HEK293T (cell line): ENCODE data around the gene RASGRP4.

Experiments used
- CTCF ChIA-PET: fragments of 350-600 bp; formaldehyde crosslinking; extraction: SDS; loops from one replicate; lab custom pipeline; 2021; ENCODE audit warnings: antibody characterized with exemption, inconsistent platforms; lab: Yijun Ruan, JAX
- POLR2A ChIA-PET: fragments of 350-600 bp; formaldehyde crosslinking; extraction: SDS; loops from one replicate; lab custom pipeline; 2020; ENCODE audit warnings: antibody characterized with exemption, inconsistent platforms; lab: Yijun Ruan, JAX
- DNase-seq: peaks from one replicate; pipeline ENCODE4 v3.0.0; 2012; ENCODE audit warnings: mixed read lengths; ENCODE audit errors: extremely low spot score
- ARNT ChIP-seq: fragments of 450-650 bp; IDR thresholded peaks from 2 replicates; pipeline ENCODE4 v1.6.1; 2017; ENCODE audit warnings: mild to moderate bottlenecking
- BHLHE40 ChIP-seq: fragments of 450-650 bp; IDR thresholded peaks from 2 replicates; pipeline ENCODE4 v1.6.1; 2016; ENCODE audit warnings: mild to moderate bottlenecking, moderate library complexity, borderline replicate concordance
- CTBP1 ChIP-seq: fragments of 450-650 bp; IDR thresholded peaks from 2 replicates; pipeline ENCODE4 v1.6.1; 2016; ENCODE audit warnings: borderline replicate concordance
- ELF4 ChIP-seq: fragments of 450-650 bp; IDR thresholded peaks from 2 replicates; pipeline ENCODE4 v1.6.1; 2017; ENCODE audit warnings: antibody characterized with exemption
- FOXA1 ChIP-seq: fragments of 450-650 bp; IDR thresholded peaks from 2 replicates; pipeline ENCODE4 v1.6.1; 2016; ENCODE audit warnings: mild to moderate bottlenecking
- FOXK2 ChIP-seq: fragments of 450-650 bp; IDR thresholded peaks from 2 replicates; pipeline ENCODE4 v1.6.1; 2016; ENCODE audit warnings: mild to moderate bottlenecking
- FOXM1 ChIP-seq: fragments of 450-650 bp; IDR thresholded peaks from 2 replicates; pipeline ENCODE4 v1.6.1; 2017; ENCODE audit warnings: mild to moderate bottlenecking, borderline replicate concordance
- HDGF ChIP-seq: fragments of 450-650 bp; IDR thresholded peaks from 2 replicates; pipeline ENCODE4 v1.6.1; 2017; ENCODE audit warnings: antibody characterized with exemption, borderline replicate concordance
- L3MBTL2 ChIP-seq: fragments of 450-650 bp; conservative IDR thresholded peaks from 2 replicates; pipeline ENCODE4 v1.6.1; 2016; ENCODE audit warnings: mild to moderate bottlenecking
- LEF1 ChIP-seq: fragments of 450-650 bp; IDR thresholded peaks from 2 replicates; pipeline ENCODE4 v1.6.1; 2017; ENCODE audit warnings: mild to moderate bottlenecking, borderline replicate concordance
- NFRKB ChIP-seq: fragments of 450-650 bp; IDR thresholded peaks from 2 replicates; pipeline ENCODE4 v1.6.1; 2016; ENCODE audit warnings: mild to moderate bottlenecking, moderate library complexity
- PKNOX1 ChIP-seq: fragments of 450-650 bp; IDR thresholded peaks from 2 replicates; pipeline ENCODE4 v1.6.1; 2016
- SP1 ChIP-seq: fragments of 450-650 bp; IDR thresholded peaks from 2 replicates; pipeline ENCODE4 v1.6.1; 2017
- SUZ12 ChIP-seq: fragments of 450-650 bp; IDR thresholded peaks from 2 replicates; pipeline ENCODE4 v1.6.1; 2016; ENCODE audit warnings: mild to moderate bottlenecking
- TARDBP ChIP-seq: fragments of 450-650 bp; IDR thresholded peaks from 2 replicates; pipeline ENCODE4 v1.6.1; 2016
- ZNF384 ChIP-seq: fragments of 450-650 bp; IDR thresholded peaks from 2 replicates; pipeline ENCODE4 v1.6.1; 2016

RASGRP4 gene

GRCh38 chr19:38404858-38405257, 21.2 kb downstream of the RASGRP4 start:
- DNase-seq: no peak
- ChIA-PET POLR2A (interaction anchor here (2.8 kb wide), 1 partner anchor 214 kb away, joined by 18 read pairs; the partner anchor contains the start of genes EIF3K and MAP4K1), CTCF (no interaction called here)
- no peak for TF ChIP-seq ARNT
- TF ChIP-seq TARDBP: no peak
- TF ChIP-seq SP1: no peak
- no peak for TF ChIP-seq FOXA1
- no peak for TF ChIP-seq FOXM1
- TF ChIP-seq ZNF384: no peak
- TF ChIP-seq NFRKB: no peak
- no peak for TF ChIP-seq FOXK2
- TF ChIP-seq CTBP1: no peak
- TF ChIP-seq HDGF: no peak
- TF ChIP-seq LEF1: no peak
- no peak for TF ChIP-seq ELF4
- no peak for TF ChIP-seq PKNOX1
- TF ChIP-seq L3MBTL2: no peak
- TF ChIP-seq BHLHE40: no peak
- TF ChIP-seq SUZ12: no peak

- TF ChIP-seq ELF4 (peak; percentile 30; the same call in 1 of the 2 replicates), SP1 (peak; percentile 71), LEF1 (no peak), ARNT (no peak), FOXM1 (peak; percentile 25; the same call in 1 of the 2 replicates), BHLHE40 (no peak), L3MBTL2 (peak; percentile 67), NFRKB (no peak)
- CTCF ChIA-PET: interaction anchor here (0.6 to 1.7 kb wide), 20 partner anchors 8 to 527 kb away, joined by 3 to 11 read pairs (median 4); partner anchors contain the start of genes GGN, MAP4K1, MRPS12 and SARS2
- DNase-seq: peak; percentile 99
- POLR2A ChIA-PET: interaction anchor here (0.6 to 2.8 kb wide), 15 partner anchors 10 to 936 kb away, joined by 3 to 23 read pairs (median 4); partner anchors contain the start of genes ACTN4, CATSPERG, EIF3K and GGN
Measured at GRCh38 chr19:38402967-38403674, 22.9 kb downstream of the RASGRP4 start, which contains the start of gene FAM98C. TSS of gene FAM98C (plus strand) at chr19:38403093. CDS start at chr19:38403154, 61 bp downstream.

GRCh38 chr19:38402623-38402966, 23.4 kb downstream of the RASGRP4 start:
- CTCF ChIA-PET: interaction anchor here (0.6 to 1.7 kb wide), 18 partner anchors 8 to 486 kb away, joined by 3 to 11 read pairs (median 4); partner anchors contain the start of genes GGN and MAP4K1
- no peak for TF ChIP-seq NFRKB
- peak; percentile 79 for TF ChIP-seq PKNOX1
- no peak for TF ChIP-seq ELF4
- no peak for TF ChIP-seq LEF1
- no peak for TF ChIP-seq HDGF

GRCh38 chr19:38401148-38401547, 24.9 kb downstream of the RASGRP4 start:
- DNase-seq: no peak
- POLR2A ChIA-PET: no interaction called here
- TF ChIP-seq SP1 (no peak), LEF1 (no peak), ZNF384 (no peak), TARDBP (no peak), BHLHE40 (no peak), HDGF (no peak), SUZ12 (no peak), ELF4 (no peak), ARNT (no peak), PKNOX1 (no peak), FOXM1 (no peak), FOXA1 (no peak), FOXK2 (no peak), L3MBTL2 (no peak), CTBP1 (no peak), NFRKB (no peak)
- CTCF ChIA-PET: no interaction called here

More at GRCh38 chr19:38402623-38402966, 23.4 kb downstream of the RASGRP4 start:
- no peak for DNase-seq
- POLR2A ChIA-PET: interaction anchor here (0.6 to 2.8 kb wide), 14 partner anchors 10 to 936 kb away, joined by 3 to 23 read pairs (median 4); partner anchors contain the start of genes ACTN4, CATSPERG, EIF3K and GGN

GRCh38 chr19:38400361-38400760, 25.7 kb downstream of the RASGRP4 start:
- no peak for TF ChIP-seq CTBP1
- no peak for TF ChIP-seq L3MBTL2
- no peak for TF ChIP-seq NFRKB
- TF ChIP-seq FOXK2: no peak
- no peak for TF ChIP-seq ELF4
- TF ChIP-seq ZNF384: no peak
- TF ChIP-seq ARNT: no peak
- TF ChIP-seq SP1: no peak
- TF ChIP-seq SUZ12: no peak
- no peak for DNase-seq
- CTCF ChIA-PET: no interaction called here
- POLR2A ChIA-PET: no interaction called here

GRCh38 chr19:38399537-38399936, 26.5 kb downstream of the RASGRP4 start:
- no peak for DNase-seq
- ChIA-PET POLR2A (no interaction called here), CTCF (no interaction called here)
- no peak for TF ChIP-seq HDGF
- no peak for TF ChIP-seq LEF1
- TF ChIP-seq TARDBP: no peak
- TF ChIP-seq ELF4: no peak
- no peak for TF ChIP-seq FOXK2
- no peak for TF ChIP-seq NFRKB
- TF ChIP-seq CTBP1: no peak
- no peak for TF ChIP-seq ARNT
- no peak for TF ChIP-seq BHLHE40
- no peak for TF ChIP-seq FOXA1
- TF ChIP-seq SP1: no peak
- no peak for TF ChIP-seq PKNOX1
